Upper lobe of left lung (tissue), 6 donors: ENCODE results near the gene TRMT61A. TPM values are rescaled to one million over a fixed set of nuclear protein-coding genes. Genes with fewer than 3 reads are reported as not detected.
A peak's percentile ranks its signal among the peaks of the same experiment; 100 is the strongest.

Source experiments
- ATAC-seq, 2 donors: fragments of 200-7000 bp; cut with Tn5 transposase; one replicate each; pipeline ENCODE4 v1.9.1; 2022; ENCODE audit warnings: mild to moderate bottlenecking in 2 of 2, moderate library complexity in 2 of 2; ENCODE audit not compliant: low FRiP score in 2 of 2
- DNase-seq, 2 donors: peaks; one replicate each; pipeline ENCODE4 v3.0.0-alpha.2; 2019 to 2020
- H3K27ac ChIP-seq, 4 donors: fragments of 200-600 bp; sonication (generic); one replicate each; pipeline ENCODE4 v1.5.1; 2016 to 2019
- H3K27me3 ChIP-seq, 4 donors: fragments of 200-600 bp; sonication (generic); one replicate each; pipeline ENCODE4 v1.5.1; 2017 to 2019
- H3K36me3 ChIP-seq, 4 donors: fragments of 200-600 bp; sonication (generic); one replicate each; pipeline ENCODE4 v1.5.1; 2016 to 2019
- H3K4me1 ChIP-seq, 4 donors: fragments of 200-600 bp; sonication (generic); one replicate each; pipeline ENCODE4 v1.5.1; 2018 to 2019
- H3K4me3 ChIP-seq, 4 donors: fragments of 200-600 bp; sonication (generic); one replicate each; pipeline ENCODE4 v1.5.1; 2017 to 2019; ENCODE audit warnings: mild to moderate bottlenecking in 2 of 4, moderate library complexity in 1 of 4
- H3K9me3 ChIP-seq, 4 donors: fragments of 200-600 bp; sonication (generic); one replicate each; pipeline ENCODE4 v1.5.1; 2018 to 2019
- CTCF ChIP-seq, 6 experiments: fragments of 450-650 bp in 4 of 6; fragments of 200-600 bp in 2 of 6; sonication (generic) in 2 of 6; IDR thresholded peaks; one replicate each; pipeline ENCODE4 v1.5.1; 2016 to 2019; ENCODE audit warnings: antibody characterized with exemption in 6 of 6
- EP300 ChIP-seq, 4 donors: sonication (generic); formaldehyde crosslinking; IDR thresholded peaks; one replicate each; pipeline ENCODE4 v1.5.1; 2017; ENCODE audit warnings: antibody characterized with exemption in 4 of 4, control low read depth in 2 of 4
- POLR2A ChIP-seq, 4 donors: fragments of 450-650 bp; IDR thresholded peaks; one replicate each; pipeline ENCODE4 v1.5.1; 2016 to 2017; ENCODE audit warnings: antibody characterized with exemption in 4 of 4, mild to moderate bottlenecking in 2 of 4
- POLR2AphosphoS5 ChIP-seq, 2 donors: sonication (generic); formaldehyde crosslinking; IDR thresholded peaks; one replicate each; pipeline ENCODE4 v1.5.1; 2017; ENCODE audit warnings: antibody characterized with exemption in 2 of 2
- WGBS, 2 donors: methylation state at CpG; one replicate each; pipeline ENCODE4 v1.1.5; 2017 to 2018; 5-methylcytosine and 5-hydroxymethylcytosine counted together
- total RNA-seq, 6 donors: library from RNA; depleted of rRNA in 4 of 6; stranded (reverse); fragments of >200 nt in 4 of 6; gene quantifications; one replicate each; pipeline versions ENCODE4 v1.1.0 to v1.2.1, GENCODE V29; 2016 to 2021
- donor health status: DM: no; HTN: no; CAD: no; lungs with moderate emphysema.
- donor health status: DM: no; HTN: yes; CAD: no; lungs with severe emphysema.

Gene TRMT61A
- total RNA-seq, 6 donors from 2014 or later = 6.7 to 25.1 (median 15.0) TPM

GRCh38 chr14:103519837-103520212, 9.2 kb upstream of the TRMT61A start:
- Histone ChIP-seq H3K27ac (peak overlapping the region in 3 of 4 donors; percentile 77 to 83 (median 80)), H3K36me3 (no peaks in the 10 kb centered on the region), H3K9me3 (no peaks in the 10 kb centered on the region), H3K4me3 (no peak overlapping the region), H3K4me1 (peaks cover 49 to 56% (median 50%) of the 10 kb centered on the region in 4 donors), H3K27me3 (peaks cover 0 to 20% (median 11%) of the 10 kb centered on the region in 4 donors)
- TF ChIP-seq EP300 (IDR thresholded peaks at IDR 0.05) (no peak), POLR2A (IDR thresholded peaks at IDR 0.05) (no peak), POLR2AphosphoS5 (IDR thresholded peaks at IDR 0.05) (no peak), CTCF (IDR thresholded peaks at IDR 0.05) (no peak)
- WGBS, 2 donors = 58 to 76% methylated on average over 17 to 22 of the region's 22 CpGs
- DNase-seq (peak in 1 of 2 donors; percentile 85), ATAC-seq (no peak)

GRCh38 chr14:103520269-103520656, 8.7 kb upstream of the TRMT61A start:
- Histone ChIP-seq H3K9me3 (no peaks in the 10 kb centered on the region), H3K27me3 (peaks cover 0 to 20% (median 11%) of the 10 kb centered on the region in 4 donors), H3K36me3 (no peaks in the 10 kb centered on the region), H3K27ac (peak overlapping the region in 3 of 4 donors; percentile 77 to 83 (median 80)), H3K4me1 (peaks cover 49 to 56% (median 50%) of the 10 kb centered on the region in 4 donors), H3K4me3 (peak overlapping the region in 3 of 4 donors; percentile 59 to 61 (median 61))
- DNase-seq = no peak
- ATAC-seq = no peak
- WGBS, 2 donors = 61 to 73% methylated on average over 5 to 10 of the region's 10 CpGs
- TF ChIP-seq POLR2A (IDR thresholded peaks at IDR 0.05) (no peak), CTCF (IDR thresholded peaks at IDR 0.05) (no peak), POLR2AphosphoS5 (IDR thresholded peaks at IDR 0.05) (no peak), EP300 (IDR thresholded peaks at IDR 0.05) (no peak)

- DNase-seq (peak; percentile 89 to 96), ATAC-seq (peak; percentile 75 to 79)
- Histone ChIP-seq H3K9me3 (no peaks in the 10 kb centered on the region), H3K4me3 (peak overlapping the region; percentile 36 to 61 (median 60)), H3K36me3 (no peaks in the 10 kb centered on the region), H3K4me1 (peaks cover 49 to 56% (median 50%) of the 10 kb centered on the region in 4 donors), H3K27ac (peak overlapping the region; percentile 62 to 83 (median 78)), H3K27me3 (peaks cover 0 to 20% (median 11%) of the 10 kb centered on the region in 4 donors)
- TF ChIP-seq EP300 (IDR thresholded peaks at IDR 0.05) (no peak), POLR2AphosphoS5 (IDR thresholded peaks at IDR 0.05) (peak; percentile 30 to 43), CTCF (IDR thresholded peaks at IDR 0.05) (peak; percentile 58 to 88 (median 78)), POLR2A (IDR thresholded peaks at IDR 0.05) (peak in 2 of 4 donors; percentile 19 to 60)
- WGBS, 2 donors = 2 to 4% methylated on average over 22 to 25 of the region's 66 CpGs
Observed at GRCh38 chr14:103520657-103521437, 8.1 kb upstream of the TRMT61A start.

- DNase-seq = no peak
- ATAC-seq = peak; percentile 38 to 69
- Histone ChIP-seq H3K36me3 (no peaks in the 10 kb centered on the region), H3K4me1 (peaks cover 49 to 61% (median 53%) of the 10 kb centered on the region in 4 donors), H3K27ac (peak overlapping the region; percentile 62 to 83 (median 78)), H3K9me3 (no peaks in the 10 kb centered on the region), H3K4me3 (peak overlapping the region; percentile 36 to 61 (median 60)), H3K27me3 (peaks cover 0 to 20% (median 11%) of the 10 kb centered on the region in 4 donors)
- TF ChIP-seq CTCF (IDR thresholded peaks at IDR 0.05) (no peak), POLR2A (IDR thresholded peaks at IDR 0.05) (peak in 2 of 4 donors; percentile 20 to 24)
- WGBS, 2 donors = 0% methylated on average over 15 of the region's 77 CpGs; no CpG with 5 or more reads in 1 of the 2 donors
Observed at GRCh38 chr14:103521438-103521950, 7.5 kb upstream of the TRMT61A start.
